Hypothalamus (tissue), 51 donors: ENCODE measurements around the gene TXK.

Experiments
- DNase-seq, 51 donors: peaks; one replicate each; lab custom pipeline; 2025; lab: John Stamatoyannopoulos, UW

The TXK gene

GRCh38 chr4:48065587-48066052 is 68.4 kb downstream of the TXK start:
- no peak for DNase-seq

GRCh38 chr4:48064349-48064748 is 69.7 kb downstream of the TXK start:
- DNase-seq: no peak

DNA sequence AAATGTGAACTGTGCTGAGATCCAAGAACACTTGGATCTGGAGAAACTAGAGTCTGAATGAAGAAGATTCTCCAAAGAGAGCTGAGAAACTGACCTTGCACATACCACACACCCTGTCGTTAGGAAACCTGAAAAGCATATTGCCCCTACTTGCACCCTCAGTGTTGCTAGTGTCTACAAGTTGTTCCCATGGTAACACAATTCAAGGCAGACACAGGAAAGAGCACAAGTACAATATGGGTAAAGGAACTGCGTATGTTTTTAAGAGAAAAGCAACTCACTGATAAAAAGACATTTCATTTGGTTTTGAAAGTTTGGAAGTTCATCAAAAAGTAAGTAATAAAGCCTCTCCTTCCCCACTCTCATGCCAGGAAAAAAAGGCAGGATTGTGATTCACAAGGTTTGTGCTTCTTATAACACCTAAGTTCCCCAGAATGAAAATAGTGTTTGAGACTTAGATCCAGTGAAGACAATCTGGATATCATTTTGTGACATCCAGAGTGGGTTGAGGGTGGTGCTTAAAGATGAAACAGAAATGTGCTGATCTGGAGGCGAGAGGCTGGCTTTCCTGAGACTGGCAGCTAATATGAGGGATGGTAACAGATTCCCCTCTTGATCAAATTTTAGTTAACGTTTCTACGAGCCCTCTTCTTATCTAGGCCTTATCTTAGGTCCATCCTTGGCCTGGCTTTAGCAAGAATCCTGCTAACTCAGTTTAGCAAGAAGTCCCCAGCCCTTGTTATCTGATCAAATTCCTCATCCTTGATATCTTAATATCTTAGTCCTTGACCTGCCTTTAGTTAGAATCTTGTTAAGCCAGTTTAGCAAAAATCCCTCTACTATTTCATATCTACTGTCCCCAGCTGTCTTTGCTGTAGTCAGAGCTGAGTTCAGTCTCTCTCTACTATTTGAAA is 75.2 kb downstream of the TXK start:
- no peak for DNase-seq

DNA sequence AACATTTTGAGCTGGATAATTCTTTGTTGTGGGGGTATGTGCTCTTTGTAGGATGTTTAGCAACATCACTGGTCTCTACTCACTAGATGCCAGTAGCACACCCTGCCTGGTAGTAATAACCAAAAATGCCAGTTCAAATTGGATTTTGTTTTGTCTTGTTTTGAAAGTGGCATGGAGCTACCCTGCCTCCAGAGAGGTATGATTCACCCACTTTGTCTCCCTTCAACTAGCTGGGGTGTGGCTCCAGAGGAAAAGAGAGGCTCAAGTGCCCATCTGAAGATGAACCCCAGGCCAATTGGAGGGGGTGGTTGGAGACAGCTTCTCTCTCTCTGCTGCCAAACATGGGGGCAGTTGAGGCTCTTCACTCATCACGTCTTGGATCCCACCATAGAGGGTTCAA is 83.0 kb downstream of the TXK start:
- DNase-seq: no peak

DNA sequence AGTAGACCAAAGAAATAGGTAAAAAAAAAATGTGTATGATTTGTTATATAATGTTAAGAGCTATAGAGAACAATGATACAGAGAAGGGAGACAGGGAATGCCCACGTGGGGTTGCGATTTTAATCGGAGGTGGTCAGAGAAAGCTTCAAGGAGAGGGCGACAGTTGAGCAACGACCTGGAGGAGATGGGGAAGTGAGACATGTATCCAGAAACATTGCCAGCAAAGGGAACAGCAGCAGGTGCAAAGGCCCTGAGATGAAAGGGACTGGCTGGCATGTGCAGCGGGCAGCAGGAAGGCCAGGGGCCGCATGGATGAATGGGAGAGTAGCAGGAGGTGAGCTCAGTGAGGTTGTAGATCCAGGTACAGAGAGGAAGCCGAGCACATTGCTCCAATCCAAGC is 84.6 kb downstream of the TXK start:
- DNase-seq: no peak

DNA sequence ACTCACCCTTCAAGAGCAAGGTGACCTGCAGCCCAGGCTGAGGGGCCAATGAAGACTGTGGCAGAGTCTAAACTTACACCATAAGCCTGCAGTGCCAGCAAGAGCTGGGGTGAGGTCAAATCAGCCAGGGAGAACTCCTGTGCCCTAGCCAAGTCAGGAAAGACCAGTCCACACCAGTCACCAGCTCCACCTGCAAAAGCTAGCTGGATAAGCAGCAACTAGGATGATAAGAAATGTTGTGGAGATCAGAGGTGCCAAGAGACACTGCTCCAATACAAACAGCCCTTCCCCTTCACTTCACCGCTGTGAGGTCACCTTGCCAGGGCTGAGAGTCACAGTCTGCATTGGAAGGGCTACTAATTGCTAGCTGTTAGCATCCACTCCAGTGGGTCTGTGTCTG is 86.2 kb downstream of the TXK start:
- no peak for DNase-seq

DNA sequence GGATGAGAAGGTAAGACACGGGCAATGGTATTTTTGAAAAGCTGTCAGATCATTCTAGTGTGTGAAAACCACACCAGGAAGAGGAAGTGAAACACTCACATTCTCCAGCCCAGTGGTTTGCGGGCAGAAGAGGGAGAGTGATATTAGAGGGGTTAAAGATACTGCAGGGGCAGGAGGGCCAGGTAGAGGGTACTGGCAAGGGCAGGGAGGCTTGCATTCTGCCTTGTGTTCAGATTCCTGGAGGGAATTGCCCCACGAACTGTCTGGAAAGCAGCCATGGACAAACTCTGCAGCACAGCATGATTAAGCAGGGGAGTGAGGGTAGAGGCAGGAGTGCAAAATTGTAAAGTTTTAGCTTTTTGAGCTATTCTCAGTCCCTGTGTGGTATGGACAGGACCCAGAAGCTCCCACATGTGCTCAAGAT is 86.6 kb downstream of the TXK start:
- no peak for DNase-seq

DNA sequence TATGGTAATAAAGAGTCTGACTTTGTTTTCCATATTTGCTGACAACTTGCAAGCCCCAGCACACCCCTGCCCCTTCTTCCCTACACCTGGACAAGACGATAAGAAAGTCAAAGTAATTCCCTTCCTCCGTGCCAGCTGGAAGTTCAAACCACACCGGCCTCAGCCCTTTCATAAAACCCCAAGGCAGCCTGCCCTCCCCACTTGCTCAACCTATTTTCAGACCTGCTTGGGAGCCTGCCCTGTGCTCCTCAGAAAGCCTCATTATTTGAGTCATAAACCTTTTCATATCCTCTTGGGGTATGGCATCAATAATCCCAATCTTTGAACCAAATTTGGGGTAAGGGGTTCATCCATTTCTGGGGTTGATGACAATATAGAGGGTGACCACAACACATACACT is 88.0 kb downstream of the TXK start:
- no peak for DNase-seq

GRCh38 chr4:48044298-48044697 is 89.8 kb downstream of the TXK start:
- no peak for DNase-seq

DNA sequence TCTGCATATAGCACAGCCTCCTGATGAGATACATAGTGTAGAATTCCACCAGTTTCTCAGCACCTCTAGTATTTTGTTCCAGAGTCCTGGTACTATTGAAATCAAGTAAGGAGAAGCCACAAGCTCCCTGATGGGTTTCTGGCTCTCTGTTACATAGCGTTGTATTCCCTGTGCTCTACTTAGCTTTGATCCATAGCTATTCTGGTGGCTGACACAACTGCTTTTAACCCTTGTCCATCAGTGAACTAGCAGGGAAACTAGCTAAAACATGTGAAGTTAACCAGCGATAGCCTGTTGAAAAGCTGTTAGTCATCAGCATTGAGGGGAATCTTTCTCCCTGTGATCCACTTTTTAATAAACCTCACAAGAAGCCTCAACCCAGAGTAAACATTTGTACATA is 90.5 kb downstream of the TXK start:
- DNase-seq: no peak

- no peak for DNase-seq
These were observed 91.0 kb downstream of the TXK start for GRCh38 chr4:48042979-48043461.

DNA sequence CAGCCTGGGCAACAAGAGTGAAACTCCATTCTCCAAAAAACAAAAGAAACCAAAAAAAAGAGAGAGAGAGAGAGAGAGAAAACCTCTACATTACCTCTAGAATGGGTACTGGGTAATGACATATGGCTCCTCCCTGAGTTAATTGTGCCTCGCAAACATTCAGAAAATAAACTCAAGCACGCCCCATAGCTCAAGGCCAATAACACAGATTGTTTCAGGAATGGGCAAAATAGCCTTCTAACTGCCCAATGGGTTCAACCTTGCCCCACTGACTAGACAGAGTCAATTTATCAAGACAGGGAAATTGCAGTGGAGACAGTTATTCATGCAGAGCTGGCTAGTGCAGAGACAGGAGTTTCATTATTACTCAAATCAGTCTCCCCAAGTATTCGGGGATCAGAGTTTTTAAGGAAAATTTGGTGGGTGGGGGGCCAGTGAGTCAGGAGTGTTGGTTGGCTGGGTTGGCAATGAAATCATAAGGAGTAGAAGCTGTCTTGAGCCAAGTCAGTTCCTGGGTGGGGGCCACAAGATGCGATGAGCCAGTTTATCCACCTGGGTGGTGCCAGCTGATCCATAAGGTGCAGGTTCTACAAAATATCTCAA is 92.4 kb downstream of the TXK start:
- no peak for DNase-seq

GRCh38 chr4:48039561-48039960 is 94.5 kb downstream of the TXK start:
- DNase-seq: no peak

DNA sequence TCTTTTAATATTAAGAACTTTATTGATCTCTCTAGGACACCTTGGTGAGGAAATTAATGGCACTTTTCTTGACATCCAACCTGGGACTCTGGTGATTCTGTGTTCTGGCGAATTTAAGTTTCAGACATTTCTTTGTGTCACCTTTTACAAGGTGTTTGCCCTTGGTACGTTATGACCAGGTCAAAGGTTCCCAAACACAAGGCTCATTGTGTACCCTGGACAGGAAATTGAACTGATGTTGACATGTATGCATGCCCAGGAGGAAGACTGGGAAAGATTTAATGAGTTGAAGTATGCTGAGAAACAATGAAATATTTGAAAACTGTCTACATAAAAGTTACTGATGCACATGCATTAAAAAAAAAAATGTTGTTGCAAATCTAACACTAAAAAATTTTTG is 95.4 kb downstream of the TXK start:
- no peak for DNase-seq

DNA sequence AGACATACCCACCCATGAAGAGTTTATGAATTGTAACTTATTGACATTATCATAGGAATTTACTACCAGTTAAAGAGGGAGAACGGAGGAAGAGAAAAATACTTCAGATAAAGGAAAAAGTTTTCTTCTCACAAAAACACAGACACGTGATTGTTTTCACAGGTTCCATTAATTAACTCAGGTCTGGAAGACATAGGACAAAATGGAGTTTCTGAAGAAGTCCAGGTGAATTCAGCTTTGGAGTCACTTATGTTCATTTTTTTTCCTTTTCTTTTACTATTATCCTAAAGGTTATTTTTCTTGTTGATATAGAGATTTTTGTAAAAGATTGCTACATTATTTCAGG is 97.0 kb downstream of the TXK start:
- DNase-seq: no peak

GRCh38 chr4:48035952-48036351 is 98.1 kb downstream of the TXK start:
- DNase-seq: no peak

- DNase-seq: no peak
These were observed 100.1 kb downstream of the TXK start for GRCh38 chr4:48033825-48034413.

DNA sequence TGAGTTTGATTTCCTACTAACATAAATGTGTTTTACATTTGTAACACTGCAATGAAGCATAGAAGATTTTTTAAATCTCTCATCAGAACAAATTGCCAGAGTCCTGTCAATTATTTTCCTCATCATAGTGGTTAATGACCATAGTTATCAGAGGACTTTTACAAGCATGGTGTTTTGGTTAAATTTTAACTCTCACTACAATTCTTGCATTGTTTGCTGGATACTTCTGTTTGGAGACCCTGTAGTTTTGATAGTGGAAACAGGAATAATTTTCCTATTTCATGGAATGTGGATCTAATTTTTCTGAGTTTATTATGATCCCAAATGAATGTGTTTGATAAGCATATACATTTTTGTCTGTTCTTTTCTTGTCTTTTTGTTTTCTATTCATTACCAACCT is 100.6 kb downstream of the TXK start:
- no peak for DNase-seq

GRCh38 chr4:48032721-48033120 is 101.3 kb downstream of the TXK start:
- no peak for DNase-seq

GRCh38 chr4:48031802-48032525 is 102.1 kb downstream of the TXK start:
- DNase-seq: no peak

DNA sequence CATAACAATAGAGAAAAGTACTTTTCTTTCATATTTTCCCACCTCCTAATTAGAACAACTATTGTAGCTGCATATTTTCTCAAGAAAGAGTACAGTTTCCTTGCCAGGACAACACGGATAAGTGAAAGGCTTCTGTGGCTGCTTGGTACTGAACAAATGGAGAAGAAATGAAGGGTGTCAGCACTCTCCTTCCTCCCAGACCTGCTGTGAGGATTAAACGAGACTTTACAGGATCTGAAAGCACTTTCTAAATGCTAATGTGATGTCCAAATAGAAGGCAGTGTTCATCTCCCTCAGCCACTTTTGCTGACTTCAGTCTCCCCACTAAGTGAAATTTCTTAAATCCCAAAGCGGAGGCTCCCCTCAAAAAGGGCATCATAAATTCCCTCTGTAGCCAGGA is 103.6 kb downstream of the TXK start:
- no peak for DNase-seq
